ENCODE results near the gene SLC37A3.

DNA sequence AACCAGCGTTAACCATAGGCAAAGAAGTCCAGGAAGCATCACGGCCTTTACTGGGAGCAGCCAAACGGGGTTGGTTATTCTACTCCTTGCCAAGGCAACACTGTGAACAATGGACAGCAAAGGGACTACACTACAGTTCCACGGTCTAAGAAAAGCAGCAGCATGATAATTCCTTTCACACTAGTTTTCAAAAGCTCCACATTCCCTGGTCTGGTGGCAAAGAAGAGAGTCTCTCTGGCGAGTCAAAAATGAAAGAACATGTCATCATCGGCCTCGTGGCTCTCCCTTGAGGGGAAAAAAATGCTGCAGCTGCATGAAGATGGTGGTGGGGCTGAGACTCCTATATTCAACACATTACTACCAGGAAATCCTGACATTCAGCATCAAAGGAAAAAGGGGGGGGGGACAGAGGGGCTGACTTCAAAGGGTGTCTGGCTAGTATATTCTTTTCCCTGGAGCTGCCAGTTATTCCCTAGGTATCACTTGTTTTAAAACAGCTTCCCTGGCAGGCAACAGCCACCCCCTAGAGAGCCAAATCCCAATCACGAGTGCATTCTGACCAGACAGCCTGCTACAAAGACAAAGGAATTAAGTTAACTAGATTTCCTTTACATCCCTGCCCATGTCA is 49.1 kb downstream of the SLC37A3 start:
- TF ChIP-seq, protein P1, sequence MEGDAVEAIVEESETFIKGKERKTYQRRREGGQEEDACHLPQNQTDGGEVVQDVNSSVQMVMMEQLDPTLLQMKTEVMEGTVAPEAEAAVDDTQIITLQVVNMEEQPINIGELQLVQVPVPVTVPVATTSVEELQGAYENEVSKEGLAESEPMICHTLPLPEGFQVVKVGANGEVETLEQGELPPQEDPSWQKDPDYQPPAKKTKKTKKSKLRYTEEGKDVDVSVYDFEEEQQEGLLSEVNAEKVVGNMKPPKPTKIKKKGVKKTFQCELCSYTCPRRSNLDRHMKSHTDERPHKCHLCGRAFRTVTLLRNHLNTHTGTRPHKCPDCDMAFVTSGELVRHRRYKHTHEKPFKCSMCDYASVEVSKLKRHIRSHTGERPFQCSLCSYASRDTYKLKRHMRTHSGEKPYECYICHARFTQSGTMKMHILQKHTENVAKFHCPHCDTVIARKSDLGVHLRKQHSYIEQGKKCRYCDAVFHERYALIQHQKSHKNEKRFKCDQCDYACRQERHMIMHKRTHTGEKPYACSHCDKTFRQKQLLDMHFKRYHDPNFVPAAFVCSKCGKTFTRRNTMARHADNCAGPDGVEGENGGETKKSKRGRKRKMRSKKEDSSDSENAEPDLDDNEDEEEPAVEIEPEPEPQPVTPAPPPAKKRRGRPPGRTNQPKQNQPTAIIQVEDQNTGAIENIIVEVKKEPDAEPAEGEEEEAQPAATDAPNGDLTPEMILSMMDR (IDR thresholded peaks at IDR 0.05): no peak
- no peak for TF ChIP-seq POLR2A (IDR thresholded peaks at IDR 0.05)
